HG02885 (cell line): Measurements from ENCODE around the gene SOBP.
"Not testable (repeated sequence)": the region's sequence is repeated elsewhere in the genome, so short reads cannot be mapped to it uniquely, and the experiment has no call there.

Source experiments
- ATAC-seq: cut with Tn5 transposase; IDR thresholded peaks from one replicate; pipeline ENCODE4 v1.9.1; 2021; ENCODE audit warnings: mild to moderate bottlenecking; ENCODE audit not compliant: unreplicated experiment, poor library complexity

SOBP gene

GRCh38 chr6:107520706-107521105 lies 30.8 kb downstream of the SOBP start:
- ATAC-seq, result not testable (repeated sequence)

DNA sequence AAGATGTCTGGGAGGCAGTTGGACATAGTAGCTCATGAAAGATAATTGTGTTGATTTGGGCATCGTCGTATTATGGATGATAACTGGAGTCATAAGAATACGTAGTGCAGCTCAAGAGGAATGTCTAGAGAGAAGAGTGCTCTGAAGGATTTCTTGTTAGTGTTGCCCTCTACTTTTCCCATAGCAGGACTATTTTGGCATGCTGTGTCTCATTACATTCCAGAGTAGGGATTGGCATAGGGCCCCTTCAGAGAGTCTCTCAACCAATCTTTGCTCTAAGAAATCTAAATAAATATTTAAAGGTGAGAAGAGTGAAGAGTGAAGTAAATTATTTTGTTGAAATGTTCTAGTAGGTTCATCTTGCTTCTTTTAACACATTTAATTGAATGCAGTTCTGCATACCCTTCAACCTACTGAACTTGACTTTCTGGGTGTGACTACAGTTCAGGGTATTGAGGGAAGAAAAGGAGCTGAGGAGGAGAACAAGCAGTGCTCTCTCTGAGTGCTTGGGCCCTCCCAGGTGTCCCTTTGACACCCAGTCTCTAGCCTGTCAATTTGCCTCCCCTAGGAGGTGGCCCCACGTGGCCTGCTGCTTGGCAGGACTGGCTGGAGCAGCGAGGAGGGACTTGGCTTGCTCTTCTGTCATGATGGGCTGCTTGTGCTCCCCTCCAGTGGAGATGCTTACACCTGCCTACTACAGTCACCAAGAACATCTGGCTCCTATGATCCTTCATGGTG lies 33.3 kb downstream of the SOBP start:
- ATAC-seq, result no peak

GRCh38 chr6:107523794-107524193 lies 33.9 kb downstream of the SOBP start:
- no peak for ATAC-seq

DNA sequence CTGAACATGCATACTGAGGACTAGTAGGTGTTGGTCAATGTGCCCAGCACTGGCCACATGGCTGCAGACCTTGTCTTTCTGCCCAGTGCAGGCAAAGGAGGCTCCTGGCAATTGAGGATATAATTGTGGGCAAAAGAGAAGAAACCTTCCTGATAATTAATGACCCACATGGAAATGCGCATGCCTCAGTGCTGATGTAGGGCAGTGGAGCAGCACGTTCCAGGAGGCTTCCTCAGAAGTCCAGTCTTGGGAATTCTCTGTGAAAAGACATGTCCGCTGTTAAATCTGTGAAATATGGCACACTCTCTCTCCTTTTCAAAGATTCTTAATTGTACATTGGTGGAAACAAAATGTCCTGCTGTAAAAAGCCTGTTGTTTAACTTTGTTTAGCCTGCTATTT lies 34.7 kb downstream of the SOBP start:
- ATAC-seq, result no peak

GRCh38 chr6:107531868-107532267 lies 42.0 kb downstream of the SOBP start:
- ATAC-seq, result no peak

DNA sequence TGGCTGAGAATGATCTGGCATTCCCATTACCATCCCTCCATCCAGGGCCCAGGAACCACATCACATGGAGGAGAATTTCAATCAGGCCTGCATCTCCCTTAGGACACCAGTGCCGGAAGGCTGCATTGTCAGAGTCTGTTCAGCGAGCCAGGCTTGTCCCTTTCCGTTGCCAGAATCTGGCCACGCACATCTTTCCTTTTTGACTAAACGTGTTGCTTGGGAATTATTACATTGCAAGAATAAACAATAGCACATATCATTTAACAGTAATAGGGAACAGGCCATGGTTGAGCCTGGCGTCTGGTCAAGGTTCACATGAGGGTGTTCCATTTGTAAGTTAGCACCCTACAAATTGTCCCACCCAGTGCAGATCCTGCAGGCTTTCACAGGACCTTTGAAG lies 42.8 kb downstream of the SOBP start:
- ATAC-seq, result no peak

DNA sequence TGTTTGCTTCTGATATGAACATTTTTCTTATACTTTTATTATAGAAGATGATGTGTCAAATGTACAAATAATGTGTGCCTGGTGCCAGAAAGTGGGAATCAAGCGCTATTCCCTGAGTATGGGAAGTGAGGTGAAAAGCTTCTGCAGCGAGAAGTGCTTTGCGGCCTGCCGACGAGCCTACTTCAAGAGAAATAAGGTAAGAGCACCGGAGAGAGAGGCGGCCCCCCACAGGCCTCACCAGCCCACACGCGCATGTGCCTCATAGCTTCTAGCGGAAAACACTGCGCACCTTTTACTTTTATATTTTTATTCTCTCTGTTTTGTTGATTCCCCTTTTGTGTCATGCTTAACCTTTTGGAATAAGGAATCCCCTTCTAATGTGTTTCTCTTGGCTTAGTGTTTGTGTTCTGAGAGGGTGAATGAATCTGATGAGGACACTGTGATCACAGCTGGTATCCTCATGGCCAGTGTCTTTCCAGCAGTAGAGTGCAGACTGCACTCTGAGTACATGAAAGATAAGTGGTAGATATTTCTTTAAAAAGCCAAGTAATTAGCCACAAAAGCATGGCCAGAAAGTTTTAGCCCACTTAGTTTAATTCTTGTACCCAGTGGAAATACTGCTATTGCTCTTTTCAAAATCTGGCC lies 43.6 kb downstream of the SOBP start:
- no peak for ATAC-seq

- ATAC-seq, result no peak
These were observed 44.7 kb downstream of the SOBP start for GRCh38 chr6:107534571-107535141.

GRCh38 chr6:107535626-107536025 lies 45.7 kb downstream of the SOBP start:
- no peak for ATAC-seq

- no peak for ATAC-seq
These were observed 46.5 kb downstream of the SOBP start for GRCh38 chr6:107536180-107536961.

DNA sequence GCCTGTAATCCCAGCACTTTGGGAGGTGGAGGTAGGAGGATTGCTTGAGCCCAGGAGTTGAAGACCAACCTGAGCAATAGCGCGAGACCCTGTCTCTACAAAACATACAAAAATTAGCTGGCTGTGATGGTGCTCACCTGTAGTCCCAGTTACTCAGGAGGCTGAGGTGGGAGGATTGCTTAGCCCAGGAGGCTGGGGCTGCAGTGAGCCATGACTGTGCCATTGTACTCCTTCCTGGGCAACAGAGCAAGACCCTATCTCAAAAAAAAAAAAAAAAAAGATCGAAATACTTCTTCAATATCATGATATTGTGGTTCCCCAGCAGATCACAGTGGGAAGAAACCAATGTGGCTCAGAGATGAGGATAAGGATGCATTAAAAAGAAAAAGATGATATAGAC lies 47.6 kb downstream of the SOBP start:
- no peak for ATAC-seq

GRCh38 chr6:107538856-107539387 lies 49.0 kb downstream of the SOBP start:
- no peak for ATAC-seq

GRCh38 chr6:107539409-107539808 lies 49.5 kb downstream of the SOBP start:
- no peak for ATAC-seq

- ATAC-seq, result no peak
These were observed 50.0 kb downstream of the SOBP start for GRCh38 chr6:107539849-107540464.

- ATAC-seq, result no peak
These were observed 50.5 kb downstream of the SOBP start for GRCh38 chr6:107540465-107540857.

GRCh38 chr6:107542192-107542668 lies 52.3 kb downstream of the SOBP start:
- ATAC-seq, result no peak

- no peak for ATAC-seq
These were observed 53.2 kb downstream of the SOBP start for GRCh38 chr6:107543088-107543487.

DNA sequence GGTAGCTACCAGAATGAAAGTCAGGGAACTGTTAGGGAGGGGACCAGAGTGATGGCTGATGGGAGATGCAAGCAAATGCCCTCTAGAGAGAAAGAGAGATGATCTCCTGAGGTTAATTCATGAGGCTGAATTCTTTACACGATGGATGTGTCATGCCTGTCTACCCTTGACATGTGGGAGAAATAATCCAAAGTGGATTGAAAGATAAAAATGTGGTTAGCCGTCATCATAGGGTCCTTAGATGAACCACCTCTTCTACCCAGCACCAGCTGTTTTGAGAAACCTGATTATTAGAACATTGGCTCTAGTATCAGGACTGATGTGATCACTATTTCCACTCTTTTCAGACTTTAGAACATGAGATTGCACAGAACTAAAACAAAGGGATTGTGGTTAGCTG lies 53.6 kb downstream of the SOBP start:
- no peak for ATAC-seq

GRCh38 chr6:107545763-107546162 lies 55.8 kb downstream of the SOBP start:
- ATAC-seq, result no peak
